Stimulated activated CD4-positive, alpha-beta T cell treated with anti-CD3 and anti-CD28 coated beads, TNF-alpha, amount 100 ng/mL, for 48 hours (primary cell): Measurements from ENCODE around the gene KCNJ6.
"Not testable (repeated sequence)": the region's sequence is repeated elsewhere in the genome, so short reads cannot be mapped to it uniquely, and the experiment has no call there.

Experiments used
- DNase-seq, 3 donors: peaks; one replicate each; pipeline ENCODE4 v3.0.0-alpha.2; 2020; ENCODE audit warnings: low read depth in 3 of 3

KCNJ6 gene

GRCh38 chr21:37771181-37771580, 145.1 kb downstream of the KCNJ6 start:
- DNase-seq: no peak

DNA sequence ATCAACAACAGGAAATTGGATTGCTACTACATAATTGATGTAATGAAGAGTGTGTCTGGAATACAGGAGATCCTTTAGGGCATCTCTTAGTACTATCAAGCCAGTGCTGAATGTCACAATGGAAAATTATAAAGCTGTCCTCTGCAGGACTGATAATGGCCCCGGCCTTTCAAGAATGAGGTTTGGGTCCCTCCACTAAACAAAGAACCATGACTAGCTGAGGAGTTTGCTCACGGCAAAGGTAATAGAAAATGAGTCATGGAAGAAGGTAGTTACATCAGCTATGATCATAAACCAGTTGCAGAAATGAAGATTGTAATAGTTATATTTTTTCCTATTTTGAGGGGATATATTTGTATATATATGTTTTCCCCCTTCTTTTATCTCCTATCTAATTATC, 145.8 kb downstream of the KCNJ6 start:
- DNase-seq: no peak

DNA sequence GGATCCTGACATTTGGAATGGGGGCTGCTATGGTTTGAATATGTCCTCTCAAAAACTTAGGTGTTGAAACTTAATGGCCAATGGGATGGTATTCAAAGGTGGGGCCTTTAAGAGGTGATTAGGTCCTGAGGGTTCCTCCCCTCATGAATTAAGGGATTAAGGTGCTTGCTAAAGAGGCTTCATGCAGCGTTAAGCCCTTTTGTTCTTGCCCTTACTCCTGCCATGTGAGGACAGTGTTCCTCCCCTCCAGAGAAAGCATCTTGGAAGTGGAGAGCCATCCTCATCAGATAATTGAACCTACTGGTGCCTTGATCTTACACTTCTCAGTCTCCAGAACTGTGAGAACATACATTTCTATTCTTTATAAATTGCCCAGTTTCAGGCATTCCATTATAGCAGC, 146.6 kb downstream of the KCNJ6 start:
- no peak for DNase-seq

- DNase-seq: no peak
Measured at GRCh38 chr21:37767984-37768383, 148.3 kb downstream of the KCNJ6 start.

GRCh38 chr21:37766129-37766528, 150.1 kb downstream of the KCNJ6 start:
- DNase-seq: no peak

GRCh38 chr21:37765221-37765900, 150.9 kb downstream of the KCNJ6 start:
- DNase-seq: no peak

GRCh38 chr21:37764691-37765090, 151.6 kb downstream of the KCNJ6 start:
- no peak for DNase-seq

- DNase-seq: no peak
Measured at GRCh38 chr21:37763298-37763697, 153.0 kb downstream of the KCNJ6 start.

GRCh38 chr21:37762606-37763005, 153.7 kb downstream of the KCNJ6 start:
- DNase-seq: no peak

DNA sequence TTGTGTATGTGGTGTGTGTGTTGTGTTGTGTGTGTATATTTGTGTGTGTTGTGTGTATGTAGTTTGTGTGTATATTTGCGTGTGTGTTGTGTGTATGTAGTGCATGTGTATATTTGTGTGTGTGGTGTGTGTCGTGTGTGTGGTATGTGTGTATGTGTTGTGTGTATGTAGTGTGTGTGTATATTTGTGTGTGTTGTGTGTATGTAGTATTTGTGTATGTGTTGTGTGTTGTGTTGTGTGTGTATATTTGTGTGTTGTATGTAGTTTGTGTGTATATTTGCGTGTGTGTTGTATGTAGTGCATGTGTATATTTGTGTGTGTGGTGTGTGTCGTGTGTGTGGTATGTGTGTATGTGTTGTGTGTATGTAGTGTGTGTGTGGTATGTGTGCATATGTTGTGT, 154.9 kb downstream of the KCNJ6 start:
- DNase-seq: not testable (repeated sequence)

DNA sequence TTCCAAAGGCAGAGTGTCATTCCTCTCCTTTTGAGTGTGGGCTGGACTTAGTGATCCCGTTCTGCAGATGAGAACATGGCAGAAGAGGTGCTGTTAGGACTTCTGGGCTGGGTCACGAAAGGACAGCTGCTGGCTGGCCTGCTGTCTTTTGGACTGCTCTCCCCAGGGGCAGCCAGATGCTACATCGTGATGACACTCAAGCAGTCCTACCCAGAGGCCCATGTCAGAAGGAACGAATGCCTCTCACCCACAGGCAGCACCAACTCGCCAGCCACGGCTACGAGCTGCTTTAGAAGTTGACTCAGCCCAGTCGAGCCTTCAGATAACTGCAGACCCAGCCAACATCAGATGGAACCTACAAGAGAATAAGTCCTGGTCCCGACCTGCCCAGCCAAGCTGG, 156.5 kb downstream of the KCNJ6 start:
- no peak for DNase-seq

GRCh38 chr21:37758982-37759381, 157.3 kb downstream of the KCNJ6 start:
- no peak for DNase-seq

DNA sequence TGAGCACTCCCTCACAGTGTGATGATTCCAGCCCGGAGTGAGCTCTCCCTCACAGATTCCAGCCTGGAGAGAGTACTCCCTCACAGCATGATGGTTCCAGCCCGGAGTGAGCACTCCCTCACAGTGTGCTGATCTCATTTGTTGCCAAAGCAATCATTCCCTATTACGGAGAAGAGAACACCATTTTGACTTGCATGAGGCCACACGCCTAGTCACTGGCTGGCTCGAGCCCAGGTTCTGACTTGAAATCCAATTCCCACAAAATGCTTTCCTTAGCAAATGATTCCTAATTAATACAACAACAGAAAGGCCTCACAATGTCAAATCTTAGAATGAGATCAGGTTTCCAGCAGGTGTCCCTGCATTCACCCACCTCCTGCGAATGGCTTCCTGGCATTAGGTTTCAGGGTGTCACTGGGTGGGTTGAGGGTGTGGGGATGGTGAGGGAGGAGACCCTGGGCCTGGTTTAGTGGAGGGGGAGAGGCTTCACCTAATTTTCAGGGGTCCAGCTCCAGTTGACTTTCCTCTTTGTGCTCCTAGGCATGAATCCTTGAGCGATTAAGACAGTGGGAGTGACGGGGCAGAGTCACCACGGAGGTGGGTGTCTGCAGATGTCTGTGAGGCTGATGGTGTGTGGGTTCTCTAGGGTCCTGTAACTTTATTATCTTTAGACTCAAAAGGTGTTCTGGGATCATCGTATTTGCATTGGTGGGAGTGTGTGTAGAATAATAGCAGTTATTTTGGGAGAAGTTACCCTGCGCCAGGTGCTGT, 158.5 kb downstream of the KCNJ6 start:
- DNase-seq: no peak

DNA sequence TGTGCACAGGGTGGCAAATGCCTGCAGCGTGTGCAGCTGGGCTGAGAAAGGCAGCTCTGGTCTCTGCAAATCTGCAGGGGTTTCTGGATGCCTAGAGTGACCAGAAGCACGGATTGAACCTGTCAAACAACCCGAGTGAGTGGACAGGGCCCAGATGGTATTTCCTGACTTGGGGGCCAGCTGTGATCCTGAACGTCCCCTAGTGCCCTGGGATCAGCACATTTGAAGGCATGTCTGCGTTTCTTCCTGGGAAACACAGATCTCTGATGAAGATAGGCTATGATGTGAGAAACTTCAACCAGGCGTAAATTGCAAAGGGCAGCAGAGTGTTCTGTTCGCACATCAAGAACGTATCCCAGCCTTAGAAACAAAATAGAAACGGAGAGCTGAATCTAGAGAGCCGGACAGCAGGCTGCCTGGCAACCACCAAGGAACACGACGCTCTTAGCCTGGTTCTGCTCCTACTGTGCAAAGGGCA, 163.1 kb downstream of the KCNJ6 start:
- DNase-seq: no peak

DNA sequence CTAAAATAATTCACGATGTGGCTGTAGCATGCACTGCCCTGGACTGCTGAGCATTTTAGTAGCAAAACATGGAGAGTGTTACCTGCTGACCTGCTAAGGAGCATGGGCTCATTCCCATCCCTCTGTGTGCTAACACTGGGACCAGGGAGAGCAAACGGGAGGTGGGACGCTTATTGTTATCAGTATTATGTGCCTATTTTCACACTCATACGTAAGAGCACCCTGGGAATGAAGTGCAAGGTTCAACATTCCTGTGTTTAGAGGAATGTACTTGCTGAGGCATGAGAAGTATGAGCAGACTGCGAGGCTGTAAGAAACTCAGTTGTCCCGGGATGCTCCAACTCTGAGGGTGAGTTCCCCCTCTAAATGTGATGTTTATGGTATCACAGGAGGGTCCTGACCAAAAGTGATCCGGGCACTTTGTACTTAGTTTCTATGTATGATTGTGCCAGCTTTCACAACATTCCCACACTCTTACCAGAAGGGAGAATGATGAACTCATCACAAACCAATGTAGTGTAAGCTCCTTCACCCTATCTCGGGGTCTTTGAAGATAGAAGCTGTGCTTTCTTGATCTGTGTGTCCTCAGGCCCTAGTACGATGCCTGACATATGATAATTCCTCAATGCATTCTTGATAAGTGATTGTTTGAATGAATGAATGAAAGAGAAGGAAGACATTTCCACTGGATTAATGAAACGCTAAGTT, 164.8 kb downstream of the KCNJ6 start:
- no peak for DNase-seq

GRCh38 chr21:37749132-37749531, 167.1 kb downstream of the KCNJ6 start:
- no peak for DNase-seq

GRCh38 chr21:37748351-37748750, 167.9 kb downstream of the KCNJ6 start:
- DNase-seq: no peak

DNA sequence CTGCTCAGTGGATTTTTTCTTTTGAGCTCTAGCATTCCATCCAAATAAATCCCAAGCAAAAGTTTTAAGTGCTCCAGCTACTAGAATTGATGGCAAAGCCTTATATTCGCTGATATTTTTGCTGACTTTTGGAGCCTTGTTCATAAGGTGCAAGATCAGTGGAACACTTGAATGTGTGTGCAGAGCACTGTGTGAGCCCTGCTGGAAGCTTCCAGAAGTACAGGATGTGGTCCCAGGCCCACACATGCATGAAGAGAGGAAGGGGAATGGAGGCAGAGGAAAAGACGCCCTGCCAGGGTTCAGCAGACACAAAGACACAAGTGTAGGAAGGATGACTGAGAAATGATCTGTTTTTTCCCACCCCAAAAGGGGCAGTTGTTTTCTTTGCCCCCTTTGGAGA, 169.4 kb downstream of the KCNJ6 start:
- no peak for DNase-seq

DNA sequence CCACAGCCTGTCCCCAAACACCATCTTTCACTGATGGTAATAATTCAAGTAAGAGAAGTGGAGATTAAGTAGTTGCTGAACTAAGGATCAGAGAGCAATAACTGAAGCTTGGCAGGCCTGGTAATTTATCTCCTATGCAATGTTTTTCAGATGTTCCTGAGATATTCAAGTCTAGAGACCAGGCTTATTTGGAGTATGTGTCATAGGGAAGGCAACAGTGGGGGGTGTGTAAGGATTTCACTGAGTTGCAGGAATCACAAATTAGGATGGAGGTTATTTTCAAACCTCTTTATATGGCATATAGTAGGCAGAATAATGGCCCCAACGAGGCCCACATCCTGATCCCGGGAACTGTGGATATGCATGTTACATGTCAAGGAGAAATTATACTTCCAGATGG, 171.7 kb downstream of the KCNJ6 start:
- no peak for DNase-seq

GRCh38 chr21:37742532-37742931, 173.7 kb downstream of the KCNJ6 start:
- DNase-seq: no peak

- DNase-seq: no peak
Measured at GRCh38 chr21:37742115-37742514, 174.1 kb downstream of the KCNJ6 start.

- DNase-seq: no peak
Measured at GRCh38 chr21:37737996-37738395, 178.3 kb downstream of the KCNJ6 start.

GRCh38 chr21:37737507-37737906, 178.8 kb downstream of the KCNJ6 start:
- DNase-seq: no peak
